HG02970 (cell line): ENCODE measurements around the gene LRRC10B.
"Not testable (repeated sequence)": the region's sequence is repeated elsewhere in the genome, so short reads cannot be mapped to it uniquely, and the experiment has no call there.

Experiments used
- ATAC-seq: cut with Tn5 transposase; IDR thresholded peaks from one replicate; pipeline ENCODE4 v1.9.1; 2021; ENCODE audit warnings: mild to moderate bottlenecking, moderate library complexity, moderate number of reproducible peaks; ENCODE audit not compliant: unreplicated experiment, low FRiP score

LRRC10B gene

DNA sequence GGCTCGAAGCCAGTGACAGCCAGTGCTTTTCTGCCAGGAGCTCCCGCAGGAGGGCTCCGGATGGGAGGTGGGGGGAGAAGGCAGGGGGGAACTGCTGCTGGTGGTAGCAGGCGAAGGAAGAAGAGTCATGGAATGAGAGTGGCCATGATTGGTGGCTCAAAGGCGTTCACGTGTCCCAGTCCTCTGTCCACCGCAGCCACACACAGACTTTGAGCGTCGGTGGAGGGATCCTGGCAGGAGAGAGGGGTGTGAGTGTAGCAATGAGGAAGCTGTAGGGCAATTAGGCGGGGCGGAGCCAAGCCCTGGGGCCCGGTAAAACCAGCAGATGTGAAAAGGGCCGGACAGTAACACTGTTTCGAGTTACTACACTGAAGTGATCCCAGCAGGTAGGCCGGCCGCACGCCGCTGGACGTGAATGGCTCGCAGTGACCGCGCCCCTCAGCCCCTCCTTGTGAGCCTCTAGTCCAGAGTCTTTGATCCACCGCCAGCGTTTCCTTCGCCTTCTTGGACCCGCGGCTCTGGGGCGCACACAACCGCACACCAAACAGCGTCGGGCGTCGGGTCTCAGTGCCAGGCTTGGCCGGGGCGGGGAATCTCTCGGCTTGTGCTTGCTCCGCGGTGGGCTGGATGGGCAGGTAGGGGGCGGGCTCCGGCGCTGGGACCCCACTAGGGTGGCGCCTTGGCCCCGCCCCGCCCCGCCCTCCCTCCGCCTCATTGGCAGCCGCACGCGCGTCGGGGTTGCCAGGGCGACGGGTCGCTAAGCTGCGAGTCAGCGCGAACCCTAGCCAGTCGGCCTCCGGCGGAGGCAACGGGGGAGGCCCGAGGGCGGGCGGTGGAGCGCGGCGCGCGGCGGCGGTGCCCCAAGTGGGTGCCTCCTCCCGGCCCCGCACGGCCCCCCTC, at the start of gene LRRC10B:
Gene LRRC10B (plus strand): TSS at position 788 of the 900 bp plus-strand sequence. CDS start 250 bp downstream, outside the sequence.
- no peak for ATAC-seq

DNA sequence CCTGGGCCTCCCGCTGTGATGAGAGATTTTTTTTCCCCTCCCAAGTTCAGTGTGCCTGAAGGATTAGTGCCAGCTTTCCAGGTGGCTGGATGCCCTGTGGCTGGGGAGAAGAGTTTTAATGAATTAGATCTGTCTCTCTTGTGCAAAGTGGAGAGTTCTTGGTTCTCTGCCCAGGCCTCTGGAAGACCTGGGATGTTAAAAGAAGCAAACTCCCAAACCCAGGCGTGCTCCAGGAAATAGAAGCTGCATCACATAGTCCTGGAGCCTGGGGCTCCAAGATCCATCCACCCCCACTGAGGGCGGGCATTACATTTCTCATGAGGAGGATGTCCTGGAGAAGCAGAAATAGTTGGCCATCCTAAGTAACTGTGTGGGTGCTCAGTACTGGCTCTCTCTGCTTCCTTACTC, 48.1 kb upstream of the LRRC10B start:
- no peak for ATAC-seq

DNA sequence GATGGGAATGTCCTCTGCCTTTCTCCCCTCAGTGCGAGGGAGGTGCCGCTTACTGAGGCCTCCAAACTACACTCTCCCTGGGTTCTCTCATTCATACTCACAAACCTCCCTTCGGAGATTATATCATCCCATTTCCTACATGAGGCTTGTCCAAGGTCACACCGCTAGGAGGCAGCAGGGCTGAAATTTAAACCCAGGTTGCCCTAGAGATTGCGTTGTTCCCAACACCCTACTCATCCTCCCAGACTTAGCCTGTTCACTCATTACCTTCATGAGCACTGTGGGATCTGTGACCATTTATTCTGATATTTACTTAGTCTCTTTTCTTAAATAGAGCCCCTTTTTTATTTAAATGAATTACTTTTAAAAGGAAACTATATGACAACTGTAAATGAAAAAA, 47.6 kb upstream of the LRRC10B start:
- no peak for ATAC-seq

DNA sequence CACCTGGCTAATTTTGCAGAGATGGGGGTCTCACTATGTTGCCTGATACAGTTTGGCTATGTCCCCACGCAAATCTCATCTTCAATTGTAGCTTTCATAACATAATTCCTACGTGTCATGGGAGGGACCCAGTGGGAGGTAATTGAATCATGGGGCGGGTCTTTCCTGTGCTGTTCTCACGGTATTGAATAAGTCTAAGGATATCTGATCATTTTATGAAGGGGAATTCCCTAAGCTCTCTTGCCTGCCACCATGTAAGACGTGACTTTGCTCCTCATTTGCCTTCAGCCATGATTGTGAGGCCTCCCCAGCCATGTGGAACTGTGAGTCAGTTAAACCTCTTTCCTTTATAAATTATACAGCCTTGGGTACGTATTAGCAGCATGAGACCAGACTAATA, 40.9 kb upstream of the LRRC10B start:
- not testable (repeated sequence) for ATAC-seq

DNA sequence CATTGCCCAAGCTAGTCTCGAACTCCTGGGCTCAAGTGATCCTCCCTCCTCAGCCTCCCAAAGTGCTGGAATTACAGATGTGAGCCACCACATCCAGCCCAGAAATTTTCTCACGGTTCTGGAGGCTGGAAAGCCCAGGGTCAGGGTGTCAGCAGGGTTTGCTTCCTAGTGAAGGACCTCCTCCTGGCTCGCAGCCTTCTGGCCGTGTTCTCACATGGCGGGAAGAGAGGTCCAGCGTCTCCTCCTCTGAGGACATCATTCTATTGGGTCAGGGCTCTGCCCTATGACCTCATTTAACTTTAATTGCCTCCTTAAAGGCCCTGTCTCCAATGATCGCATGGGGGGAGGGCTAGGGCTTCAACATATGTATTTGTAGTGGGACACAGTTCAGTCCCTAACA, 40.5 kb upstream of the LRRC10B start:
- ATAC-seq = no peak

DNA sequence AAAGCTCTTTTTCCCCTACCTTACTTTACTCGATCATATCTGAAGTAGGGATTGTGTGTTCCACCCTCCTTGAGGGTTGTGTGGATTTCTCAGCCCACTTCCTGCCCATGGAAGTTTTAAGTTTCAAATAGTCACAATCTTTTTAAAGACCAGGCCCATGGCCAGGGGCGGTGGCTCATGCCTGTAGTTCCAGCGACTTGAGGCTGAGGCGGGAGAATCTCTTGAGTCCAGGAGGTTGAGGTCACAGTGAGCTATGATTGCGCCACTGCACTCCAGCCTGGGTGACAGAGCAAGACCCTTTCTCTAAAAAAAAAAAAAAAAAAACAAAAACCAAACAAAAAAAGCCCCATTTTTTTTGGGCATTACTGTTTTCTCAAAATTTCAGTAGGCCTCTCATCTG, 36.3 kb upstream of the LRRC10B start:
- no peak for ATAC-seq

DNA sequence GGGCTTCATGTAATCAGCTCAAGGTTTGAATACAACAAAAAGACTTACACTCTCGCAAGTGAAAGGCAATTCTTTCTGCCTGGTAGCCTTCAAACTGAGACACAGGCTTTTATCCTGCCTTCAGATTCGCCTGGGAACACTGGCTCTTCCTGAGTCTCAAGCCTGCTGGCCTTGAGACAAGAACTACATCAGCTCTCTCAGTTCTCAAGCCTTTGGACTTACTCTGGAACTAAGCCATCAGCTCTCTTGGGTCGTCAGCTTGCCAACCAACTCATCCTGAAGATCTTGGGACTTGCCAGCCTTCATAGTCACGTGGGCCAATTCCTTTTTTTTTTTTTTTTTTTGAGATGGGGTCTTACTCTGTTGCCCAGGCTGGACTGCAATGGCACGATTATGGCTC, 35.7 kb upstream of the LRRC10B start:
- ATAC-seq = no peak

DNA sequence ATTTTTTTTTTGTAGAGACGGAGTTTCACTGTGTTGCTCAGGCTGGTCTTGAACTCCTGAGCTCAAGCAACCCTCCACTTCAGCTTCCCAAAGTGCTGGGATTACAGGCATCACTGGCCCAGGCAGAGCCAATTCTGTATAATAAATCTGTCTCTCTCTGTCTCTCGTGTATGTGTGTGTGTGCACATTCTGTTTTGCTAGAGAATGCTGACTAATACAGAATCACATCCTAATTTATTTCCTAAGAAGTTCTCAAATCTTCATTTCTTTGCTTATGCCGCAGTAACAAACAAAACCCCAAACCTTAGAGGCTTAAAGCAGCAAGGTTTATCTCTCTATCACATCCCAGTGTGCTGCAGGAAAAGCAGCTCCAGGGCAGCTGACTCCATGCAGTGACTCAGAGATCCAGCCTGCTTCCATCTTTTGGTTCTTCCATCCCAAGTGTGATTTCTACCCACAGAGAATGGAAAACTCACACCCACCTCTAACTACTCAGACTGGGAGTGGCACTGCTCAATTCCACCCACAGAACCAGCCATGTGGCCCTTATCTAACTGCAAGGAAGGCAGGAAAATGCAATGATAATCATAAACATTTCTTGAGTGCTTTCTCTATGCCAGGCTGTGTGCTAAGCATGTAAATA, 35.1 kb upstream of the LRRC10B start:
- ATAC-seq = no peak

DNA sequence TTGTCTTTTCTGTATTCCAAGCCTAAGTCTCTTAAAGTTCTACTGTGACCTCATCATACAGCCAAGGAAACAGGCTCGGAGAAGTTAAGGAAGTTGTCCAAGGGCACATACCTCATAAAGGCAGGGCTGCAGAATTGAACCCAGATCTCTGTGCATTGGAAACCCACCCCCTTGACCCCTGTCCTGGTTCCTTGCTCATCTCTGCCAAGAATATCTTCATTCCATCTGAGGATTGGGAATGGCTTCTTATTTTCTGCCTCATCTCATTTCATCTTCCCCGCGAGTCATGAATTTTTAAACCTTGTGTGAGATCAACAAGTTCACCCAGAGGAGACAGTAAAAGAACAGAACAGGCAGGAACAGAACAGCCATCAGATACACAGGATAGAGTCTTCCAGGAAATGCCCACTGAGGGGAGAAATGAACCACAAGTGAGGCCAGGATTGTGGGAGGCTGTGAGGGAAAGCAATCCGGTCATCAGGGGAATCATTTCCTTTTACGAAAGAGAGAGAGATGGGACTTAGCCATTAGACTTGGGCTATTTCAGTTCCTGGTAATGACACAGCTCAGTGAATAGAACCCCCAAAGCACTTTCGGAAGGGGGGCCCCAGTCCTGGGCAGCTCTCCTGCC, 34.4 kb upstream of the LRRC10B start:
- ATAC-seq = no peak

DNA sequence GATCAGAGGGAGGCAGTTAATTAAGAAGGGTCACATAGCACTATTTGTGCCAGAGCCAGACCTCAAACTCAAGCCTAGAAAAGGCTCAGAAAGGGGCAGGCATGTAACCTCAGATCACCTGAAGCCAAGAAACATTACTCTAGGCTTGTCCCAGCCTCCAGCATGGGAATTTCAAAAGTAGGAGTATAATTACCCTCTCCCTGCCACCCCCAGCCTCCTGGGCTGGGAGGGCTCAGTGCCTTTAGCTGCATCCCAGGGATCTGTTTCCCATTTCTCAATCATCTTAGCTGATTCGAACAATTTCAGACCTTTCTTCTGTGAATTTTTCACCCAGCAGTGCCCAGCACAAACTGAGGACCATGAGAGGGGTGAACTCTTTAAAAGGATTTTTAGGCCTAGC, 33.1 kb upstream of the LRRC10B start:
- no peak for ATAC-seq

DNA sequence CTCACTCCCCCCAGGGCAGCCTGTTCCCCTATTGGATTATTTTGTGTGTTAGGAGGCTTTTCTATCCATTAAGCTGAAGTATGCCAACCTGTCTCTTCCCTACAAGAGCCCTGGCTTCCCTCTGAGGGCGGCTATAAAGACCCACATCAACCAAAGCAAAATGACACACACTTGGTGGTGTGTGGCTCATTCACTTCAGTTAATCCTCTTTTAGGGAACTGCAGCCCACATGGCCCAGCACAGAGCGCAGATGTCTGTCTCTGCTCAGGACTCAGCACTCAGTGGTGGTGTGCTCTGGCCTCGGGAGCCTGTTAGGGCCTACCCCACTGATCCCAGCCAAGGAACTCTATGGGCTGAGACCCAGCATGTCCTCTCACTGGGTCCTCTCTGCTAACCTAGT, 32.2 kb upstream of the LRRC10B start:
- ATAC-seq = no peak

DNA sequence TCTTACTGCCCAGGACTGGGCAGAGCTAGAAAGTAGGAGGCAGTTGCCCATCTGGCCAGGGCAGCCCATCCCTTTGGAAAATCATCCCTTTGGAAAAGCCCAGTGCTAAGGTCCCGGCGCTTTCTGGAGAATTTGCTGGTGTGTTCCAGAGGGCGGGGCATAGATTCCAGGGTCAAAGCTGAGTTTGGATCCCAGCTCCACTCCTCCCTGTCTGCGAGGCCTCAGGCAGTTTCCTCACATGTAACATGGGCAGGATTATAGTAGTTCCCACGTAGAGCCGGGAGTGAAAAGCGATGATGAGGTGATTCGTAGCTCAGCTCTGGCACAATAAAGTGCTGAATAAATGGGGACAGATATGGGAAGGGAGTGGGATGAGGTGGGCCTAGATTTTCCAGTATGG, 31.4 kb upstream of the LRRC10B start:
- ATAC-seq = no peak

DNA sequence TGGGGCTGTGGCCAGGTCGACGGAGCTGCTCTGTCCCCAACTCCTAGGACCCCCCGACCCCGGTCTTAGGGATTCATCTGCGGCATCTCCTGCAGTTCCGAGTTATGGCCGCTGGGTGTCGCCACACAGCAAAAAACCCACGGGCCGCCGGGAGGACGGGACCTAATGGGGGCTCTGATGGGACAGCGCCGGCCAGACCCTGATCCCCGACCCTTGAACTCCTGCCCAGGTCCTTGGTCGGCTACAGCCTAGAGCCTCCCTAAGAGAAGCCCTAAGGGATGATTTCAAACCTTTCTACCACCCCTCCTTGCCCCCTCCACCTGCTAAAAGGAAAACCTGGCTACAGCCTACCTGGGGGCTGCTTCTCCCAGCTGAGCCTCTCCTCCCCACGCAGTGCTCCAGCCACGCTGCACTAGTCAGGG, 30.8 kb upstream of the LRRC10B start:
- ATAC-seq = no peak

DNA sequence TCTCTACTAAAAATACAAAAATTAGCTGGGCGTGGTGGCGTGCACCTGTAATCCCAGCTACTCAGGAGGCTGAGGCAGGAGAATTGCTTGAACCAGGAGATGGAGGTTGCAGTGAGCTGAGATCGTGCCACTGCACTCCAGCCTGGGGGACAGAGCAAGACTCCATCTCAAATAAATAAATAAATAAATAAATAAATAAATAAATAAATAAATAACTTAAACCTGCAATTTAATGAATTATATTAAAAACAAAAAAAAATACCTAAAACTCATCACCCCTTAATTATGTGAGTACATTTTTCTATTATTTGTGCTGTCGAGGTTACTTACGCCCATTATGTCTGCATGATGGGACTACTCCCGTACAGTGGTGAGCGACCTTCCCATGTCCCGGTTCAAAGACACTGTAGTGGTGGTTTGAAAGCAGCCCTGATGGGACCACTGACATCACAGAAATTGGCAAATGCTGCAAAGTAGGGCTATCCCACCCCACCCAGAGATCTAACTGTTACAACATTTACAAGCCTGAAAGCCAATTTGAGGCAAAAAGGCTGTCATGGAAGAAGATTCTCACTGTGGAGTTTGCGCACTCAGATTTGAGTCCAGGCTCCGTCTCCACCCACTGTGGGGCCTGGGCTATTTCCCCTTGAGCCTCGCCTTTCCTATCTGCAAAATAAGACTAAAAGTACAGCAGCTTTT, 29.0 kb upstream of the LRRC10B start:
- ATAC-seq = not testable (repeated sequence)

DNA sequence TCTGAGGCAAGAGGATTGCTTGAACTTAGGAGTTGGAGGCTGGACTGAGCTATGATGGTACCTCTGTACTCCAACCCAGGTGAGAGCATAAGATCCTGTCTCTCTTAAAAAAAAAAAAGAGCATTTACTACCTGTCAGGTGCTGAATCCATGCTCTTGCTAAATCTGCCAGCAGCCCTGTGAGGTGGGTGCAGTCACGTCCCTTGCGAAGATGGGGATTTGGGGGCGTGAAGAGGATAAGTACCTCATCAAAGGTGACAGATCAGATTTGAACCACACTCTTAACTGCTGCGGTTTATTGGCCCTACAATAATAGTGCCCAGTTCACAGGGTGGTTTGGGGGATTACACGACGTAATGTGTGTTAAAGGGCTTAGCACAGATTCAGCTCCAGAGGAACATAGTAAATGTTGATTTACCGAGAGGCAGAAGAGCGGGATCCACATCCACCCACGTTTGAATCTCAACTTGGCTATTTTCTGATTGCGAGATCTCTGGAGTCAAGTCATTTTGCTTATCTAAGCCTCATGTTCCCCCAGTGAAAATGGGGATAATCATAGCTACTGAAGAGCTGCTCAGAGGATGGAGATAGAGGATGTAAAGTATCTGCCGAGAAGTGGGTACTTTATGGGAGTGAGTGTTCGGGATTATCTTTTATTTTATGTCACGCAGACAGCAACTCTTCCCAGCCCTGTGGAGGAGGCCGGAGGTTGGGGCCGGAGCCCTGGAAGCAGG, 28.1 kb upstream of the LRRC10B start:
- no peak for ATAC-seq

DNA sequence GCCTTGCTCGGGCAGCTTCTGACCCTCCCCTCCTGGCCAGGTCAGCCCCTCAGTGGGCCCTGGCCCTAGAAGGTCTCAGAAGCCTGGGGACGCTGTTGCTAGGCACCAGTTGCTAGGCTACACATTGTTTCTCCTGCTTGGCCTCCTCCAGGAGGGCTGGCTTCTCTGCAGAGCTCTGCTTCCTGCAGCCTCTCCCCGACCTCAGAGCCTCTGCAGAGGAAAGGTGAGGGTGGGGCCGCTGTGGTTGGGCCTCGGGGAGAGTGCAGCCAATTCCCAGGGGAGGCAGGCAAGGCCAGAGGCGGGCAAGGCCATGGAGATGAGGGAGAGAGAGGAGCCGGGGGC, 27.6 kb upstream of the LRRC10B start:
- ATAC-seq = no peak

DNA sequence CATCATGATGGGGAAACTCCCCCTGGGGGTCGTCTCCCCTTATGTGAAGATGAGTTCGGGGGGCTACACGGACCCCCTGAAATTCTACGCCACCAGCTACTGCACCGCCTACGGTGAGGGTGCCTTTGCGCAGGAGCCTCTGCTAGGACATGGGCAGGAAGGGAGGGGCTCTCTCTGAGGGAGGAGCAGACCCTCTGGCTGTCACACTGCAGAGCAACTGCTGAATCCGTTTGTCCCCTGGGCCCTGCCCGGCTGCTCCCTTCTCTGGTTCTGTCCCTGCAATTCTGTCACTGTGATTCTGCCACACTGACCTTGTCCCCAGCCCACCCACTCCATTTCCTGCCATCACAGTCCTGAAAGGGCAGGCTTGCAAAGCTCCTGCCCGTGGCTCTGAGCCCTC, 26.7 kb upstream of the LRRC10B start:
- ATAC-seq = no peak

DNA sequence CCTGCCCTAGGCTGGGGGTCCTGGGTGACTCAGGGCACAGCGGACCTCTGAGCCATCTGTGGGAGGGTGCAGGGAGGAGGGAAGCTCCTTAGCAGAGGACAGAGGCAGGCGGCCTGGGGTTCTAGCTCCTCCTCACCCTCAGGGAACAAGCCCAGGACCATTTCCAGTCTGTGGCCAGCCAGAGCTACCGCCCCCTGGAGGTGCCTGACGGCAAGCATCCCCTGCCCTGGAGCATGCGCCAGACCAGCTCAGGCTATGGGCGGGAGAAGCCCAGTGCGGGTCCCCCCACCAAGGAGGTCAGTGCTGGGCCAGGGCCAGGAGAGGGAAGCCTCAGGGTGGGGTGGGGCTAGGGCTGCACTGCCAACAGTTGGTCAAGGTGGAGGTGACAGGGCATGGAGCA, 26.0 kb upstream of the LRRC10B start:
- ATAC-seq = no peak

DNA sequence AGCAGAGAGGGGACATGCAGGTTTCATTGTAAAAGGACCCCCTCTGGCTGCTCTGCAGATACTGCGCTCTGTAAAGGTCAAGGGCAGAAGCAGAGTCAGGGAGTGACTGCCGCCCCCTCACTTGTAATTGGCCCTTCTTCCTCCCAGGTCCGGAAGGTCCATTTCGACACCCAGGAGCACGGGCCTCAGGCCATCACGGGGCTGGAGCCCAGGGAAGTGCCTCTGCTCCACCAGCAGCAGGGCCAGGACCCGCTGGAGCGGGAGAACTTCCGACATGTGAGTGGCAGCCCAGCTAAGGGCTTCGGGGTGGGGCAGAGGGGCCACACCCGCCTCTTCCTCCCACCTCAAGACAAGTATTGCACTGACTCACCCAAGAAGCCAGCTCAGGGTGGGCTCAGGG, 24.0 kb upstream of the LRRC10B start:
- no peak for ATAC-seq

DNA sequence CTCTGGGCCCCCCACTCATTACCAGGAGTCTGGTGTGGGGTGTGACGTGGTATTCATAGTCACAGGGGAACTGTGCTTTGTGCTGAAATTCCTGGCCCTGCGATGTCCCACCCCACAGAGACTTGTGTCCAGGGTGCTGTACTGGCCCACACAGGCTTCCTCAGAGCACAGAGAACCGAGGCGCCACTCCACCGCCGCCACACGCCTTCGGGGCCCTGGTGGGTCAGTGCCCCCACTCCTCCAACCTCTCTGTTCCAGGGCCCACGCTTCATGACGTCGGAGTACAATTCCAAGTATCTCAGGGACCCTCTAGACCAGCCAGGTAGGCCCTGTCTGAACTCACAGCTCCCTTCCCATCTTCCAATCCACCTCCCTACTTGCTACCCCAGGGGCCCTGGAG, 23.5 kb upstream of the LRRC10B start:
- ATAC-seq = no peak
